GM20000 (cell line): ENCODE measurements around the gene SCD5.

Source experiments
- DNase-seq: peaks from one replicate; pipeline ENCODE4 v3.0.0; 2012; ENCODE audit warnings: low spot score
- CTCF ChIP-seq: IDR thresholded peaks from 2 replicates; pipeline ENCODE4 v1.5.1; 2012; ENCODE audit warnings: mild to moderate bottlenecking, control low read depth; ENCODE audit errors: extremely low read depth, missing control alignments

SCD5 gene

DNA sequence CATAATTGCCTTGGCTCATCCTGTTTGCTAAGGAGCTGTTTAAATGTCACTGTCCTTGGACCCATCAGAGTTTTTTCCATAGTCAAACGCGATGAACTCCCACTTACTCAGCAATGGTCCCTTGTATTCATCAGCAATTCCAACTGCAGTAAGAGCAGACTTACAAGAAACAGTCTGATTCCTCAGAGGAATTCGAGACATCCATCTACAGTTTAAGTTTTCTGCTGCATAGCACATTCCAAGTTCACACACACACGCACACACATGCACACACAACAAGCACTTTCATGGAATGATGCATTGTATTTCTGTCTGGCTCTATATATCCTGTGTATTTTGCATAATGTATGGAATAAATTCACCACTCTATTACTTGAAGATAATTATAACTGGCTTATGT lies 204.1 kb downstream of the SCD5 start:
- DNase-seq, result no peak
- TF ChIP-seq CTCF, result no peak

- DNase-seq, result no peak
- TF ChIP-seq CTCF, result no peak
Measured at GRCh38 chr4:82593411-82593810, 205.2 kb downstream of the SCD5 start.

- TF ChIP-seq CTCF, result no peak
- DNase-seq, result no peak
Measured at GRCh38 chr4:82592639-82593038, 206.0 kb downstream of the SCD5 start.

DNA sequence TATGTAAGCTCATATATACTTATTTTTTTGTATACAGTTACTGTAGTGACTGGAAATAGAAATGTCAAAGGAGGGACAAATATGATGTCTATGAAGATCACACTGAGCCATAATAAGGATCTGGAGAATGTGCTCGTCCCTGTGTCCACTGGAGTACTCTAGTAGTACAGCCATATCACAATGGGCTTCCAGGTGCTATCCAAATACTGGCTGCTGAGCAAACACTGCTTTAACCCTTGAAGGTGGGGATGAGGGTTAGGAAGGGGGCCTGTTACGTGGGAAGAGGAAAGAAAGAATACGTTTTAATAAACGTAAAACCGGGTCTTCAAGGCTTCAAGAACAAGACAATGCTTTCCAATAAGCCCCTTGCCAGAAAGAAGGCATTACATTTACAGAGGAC lies 207.0 kb downstream of the SCD5 start:
- no peak for TF ChIP-seq CTCF
- DNase-seq, result no peak

DNA sequence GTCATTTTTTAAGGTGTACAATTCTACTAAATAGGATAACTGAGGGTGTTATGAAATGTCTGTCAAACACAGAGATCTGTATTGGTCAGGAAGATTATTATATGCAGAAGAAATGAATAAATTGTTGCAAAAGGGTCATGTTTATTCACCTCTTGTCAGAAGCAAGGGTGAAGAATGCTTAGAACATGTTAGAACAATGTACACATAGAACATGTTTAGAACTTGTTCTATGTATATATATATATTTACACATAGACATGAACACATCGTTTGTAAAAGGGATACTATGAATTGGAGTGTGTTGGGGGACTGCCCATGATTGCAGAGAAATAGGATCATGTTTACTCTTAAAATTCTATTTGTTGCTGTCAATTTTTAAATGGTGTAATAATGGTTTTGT lies 208.8 kb downstream of the SCD5 start:
- no peak for DNase-seq
- no peak for TF ChIP-seq CTCF

DNA sequence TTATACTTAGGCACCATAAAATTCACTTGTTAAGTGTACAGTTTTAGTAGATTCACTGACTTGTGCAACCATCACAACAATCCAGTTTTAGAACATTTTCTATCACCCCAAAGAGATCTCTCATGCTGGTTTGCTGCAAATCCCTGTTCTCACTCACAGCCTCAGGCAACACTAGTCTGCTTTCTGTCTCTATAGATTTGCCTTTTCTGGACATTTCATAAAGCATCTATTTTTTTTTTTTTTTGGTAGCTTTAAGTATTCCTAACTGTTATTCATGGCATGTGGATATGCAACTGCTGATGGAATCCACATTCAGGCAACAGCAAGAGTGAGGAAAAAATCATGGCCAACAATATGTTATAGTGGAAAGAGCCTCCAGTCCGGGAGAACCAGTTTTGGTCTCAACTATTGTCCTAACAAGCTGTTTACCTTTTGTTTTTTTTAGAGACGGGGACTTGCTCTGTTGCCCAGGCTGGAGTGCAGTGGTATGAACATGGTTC lies 209.8 kb downstream of the SCD5 start:
- no peak for DNase-seq
- no peak for TF ChIP-seq CTCF

- TF ChIP-seq CTCF, result no peak
- no peak for DNase-seq
Measured at GRCh38 chr4:82587826-82588540, 210.6 kb downstream of the SCD5 start.
